ENCODE data around the gene FARS2.

DNA sequence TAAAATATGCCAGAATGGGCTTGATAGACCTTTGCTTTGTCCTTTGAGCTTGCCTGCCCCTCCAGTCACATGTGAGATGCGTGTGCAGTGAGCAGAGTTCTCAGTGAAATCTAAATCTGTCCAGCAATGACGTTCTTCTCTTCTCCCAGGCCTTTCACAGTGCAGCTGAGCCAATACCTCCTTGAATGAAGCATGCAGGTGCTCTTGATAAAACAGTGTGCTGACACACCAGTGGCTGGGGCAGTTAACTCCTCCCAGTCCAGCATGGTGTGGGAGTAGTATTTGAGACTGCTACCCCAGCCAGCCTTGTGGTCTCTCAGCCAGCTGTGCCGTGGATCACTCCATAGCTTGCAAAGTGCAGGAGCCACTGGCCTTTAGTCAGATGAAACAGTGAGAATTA, 240.5 kb downstream of the FARS2 start:
- no peak for TF ChIP-seq SP1 (IDR thresholded peaks at IDR 0.05)
- no peak for TF ChIP-seq L3MBTL2 (conservative IDR thresholded peaks at IDR 0.05)
- no peak for TF ChIP-seq NFRKB (IDR thresholded peaks at IDR 0.05)
- TF ChIP-seq FOXA1 (IDR thresholded peaks at IDR 0.05) = no peak
- no peak for TF ChIP-seq FOXM1 (IDR thresholded peaks at IDR 0.05; ENCODE audit: borderline replicate concordance)
- TF ChIP-seq ELF4 (IDR thresholded peaks at IDR 0.05) = no peak
- no peak for TF ChIP-seq BHLHE40 (IDR thresholded peaks at IDR 0.05; ENCODE audit: borderline replicate concordance)
- TF ChIP-seq FOXK2 (IDR thresholded peaks at IDR 0.05) = no peak
- TF ChIP-seq, protein P1, sequence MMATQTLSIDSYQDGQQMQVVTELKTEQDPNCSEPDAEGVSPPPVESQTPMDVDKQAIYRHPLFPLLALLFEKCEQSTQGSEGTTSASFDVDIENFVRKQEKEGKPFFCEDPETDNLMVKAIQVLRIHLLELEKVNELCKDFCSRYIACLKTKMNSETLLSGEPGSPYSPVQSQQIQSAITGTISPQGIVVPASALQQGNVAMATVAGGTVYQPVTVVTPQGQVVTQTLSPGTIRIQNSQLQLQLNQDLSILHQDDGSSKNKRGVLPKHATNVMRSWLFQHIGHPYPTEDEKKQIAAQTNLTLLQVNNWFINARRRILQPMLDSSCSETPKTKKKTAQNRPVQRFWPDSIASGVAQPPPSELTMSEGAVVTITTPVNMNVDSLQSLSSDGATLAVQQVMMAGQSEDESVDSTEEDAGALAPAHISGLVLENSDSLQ (IDR thresholded peaks at IDR 0.05) = no peak
- no peak for TF ChIP-seq SUZ12 (IDR thresholded peaks at IDR 0.05)
- TF ChIP-seq LEF1 (IDR thresholded peaks at IDR 0.05; ENCODE audit: borderline replicate concordance) = no peak
- no peak for TF ChIP-seq CTBP1 (IDR thresholded peaks at IDR 0.05; ENCODE audit: borderline replicate concordance)
